Right renal pelvis (tissue), 4 donors: ENCODE measurements around the gene MEG3. TPM values are rescaled to one million over a fixed set of nuclear protein-coding genes. Genes with fewer than 3 reads are reported as not detected.

Source experiments
- DNase-seq, 4 donors: peaks; one replicate each; pipeline ENCODE4 v3.0.0-alpha.2; 2013; ENCODE audit warnings: low read depth in 4 of 4, low spot score in 3 of 4, missing footprints in 1 of 4
- polyA plus RNA-seq, 4 donors: library from polyadenylated mRNA; unstranded; fragments of 120-200 nt; gene quantifications; one replicate each; pipeline ENCODE4 v1.2.1, GENCODE V29; 2013; ENCODE audit not compliant: insufficient read length in 4 of 4

Gene MEG3
- polyA plus RNA-seq, 4 donors: 87.1 to 127 (median 99.3) TPM

GRCh38 chr14:100861188-100861936 is 35.4 kb downstream of the MEG3 start:
- DNase-seq: no peak

GRCh38 chr14:100861937-100862247 is 36.0 kb downstream of the MEG3 start:
- DNase-seq: no peak

- DNase-seq: no peak
These were observed 36.4 kb downstream of the MEG3 start for GRCh38 chr14:100862277-100862676.

- no peak for DNase-seq
These were observed 36.9 kb downstream of the MEG3 start for GRCh38 chr14:100862793-100863192.

GRCh38 chr14:100864206-100864605 is 38.3 kb downstream of the MEG3 start:
- no peak for DNase-seq

GRCh38 chr14:100864960-100865681 is 39.2 kb downstream of the MEG3 start:
- DNase-seq: no peak

- DNase-seq: no peak
These were observed 40.0 kb downstream of the MEG3 start for GRCh38 chr14:100865682-100866591.

GRCh38 chr14:100866666-100867630 is 41.0 kb downstream of the MEG3 start:
- no peak for DNase-seq

- no peak for DNase-seq
These were observed 41.9 kb downstream of the MEG3 start for GRCh38 chr14:100867631-100868315.

- no peak for DNase-seq
These were observed 42.9 kb downstream of the MEG3 start for GRCh38 chr14:100868621-100869370.

GRCh38 chr14:100871234-100872186 is 45.6 kb downstream of the MEG3 start:
- no peak for DNase-seq

GRCh38 chr14:100872259-100873095 is 46.6 kb downstream of the MEG3 start:
- no peak for DNase-seq

GRCh38 chr14:100873096-100873482 is 47.2 kb downstream of the MEG3 start:
- DNase-seq: no peak

GRCh38 chr14:100874051-100874410 is 48.1 kb downstream of the MEG3 start:
- no peak for DNase-seq

- no peak for DNase-seq
These were observed 48.6 kb downstream of the MEG3 start for GRCh38 chr14:100874411-100875091.

- no peak for DNase-seq
These were observed 49.2 kb downstream of the MEG3 start for GRCh38 chr14:100875126-100875525.
